Measurements from ENCODE around the gene GAREM1. TPM values are rescaled to one million over a fixed set of nuclear protein-coding genes. Genes with fewer than 3 reads are reported as not detected.

GAREM1 gene
- total and polyA plus RNA-seq, 2 of the 8 experiments (the other 6 are each of a cell fraction or from before 2014, with no cell fraction given) = 3.6 to 9.2 TPM

- Histone ChIP-seq H2BK5ac (ENCODE audit: low read depth, low read length) (no peak overlapping the region), H2BK12ac (ENCODE audit: low read depth, low read length) (no peak overlapping the region)
- FAIRE-seq = no peak
Observed at GRCh38 chr18:32249147-32249929, 221.3 kb downstream of the GAREM1 start.

More at GRCh38 chr18:32249147-32249929, 221.3 kb downstream of the GAREM1 start:
- Histone ChIP-seq H3K4me3 (ENCODE audit: extremely low read depth in 1 of 4, insufficient read depth in 2 of 4, low read depth in 3 of 4, low read length in 4 of 4) (no peak overlapping the region), H3K9ac (replicated peaks in 1 of 4; ENCODE audit: extremely low read depth in 1 of 4, low read depth in 3 of 4, low read length in 3 of 4) (no peak overlapping the region), H3K4me2 (ENCODE audit: insufficient read depth in 1 of 2, low read depth in 2 of 2, low read length in 2 of 2) (no peak overlapping the region), H2BK20ac (ENCODE audit: low read length) (no peak overlapping the region), H4K5ac (ENCODE audit: insufficient read length, low read depth, low read length) (no peak overlapping the region), H3K18ac (ENCODE audit: extremely low read depth, low read length) (no peak overlapping the region), H2AFZ (ENCODE audit: low read length) (no peak overlapping the region), H2AK5ac (ENCODE audit: low read depth, low read length) (no peak overlapping the region), H3K27ac (ENCODE audit: low read depth, low read length) (no peak overlapping the region), H3K36me3 (ENCODE audit: control insufficient read depth in 2 of 4, insufficient read depth in 4 of 4, low read length in 3 of 4) (no peaks in the 10 kb centered on the region; a peak in 1 of 8 replicates), H2BK15ac (ENCODE audit: low read length) (no peak overlapping the region), H3K79me2 (ENCODE audit: control insufficient read depth in 1 of 2, insufficient read depth in 2 of 2, low read length in 2 of 2) (no peaks in the 10 kb centered on the region), H3K23me2 (ENCODE audit: low read depth, low read length) (no peaks in the 10 kb centered on the region), H2BK120ac (replicated peaks; ENCODE audit: low read depth, low read length) (no peak overlapping the region), H4K91ac (replicated peaks; ENCODE audit: insufficient read length, low read length) (no peak overlapping the region), H3K14ac (ENCODE audit: insufficient read length) (no peak overlapping the region), H3K23ac (ENCODE audit: insufficient read length) (no peak overlapping the region), H3K79me1 (ENCODE audit: low read depth, low read length) (no peaks in the 10 kb centered on the region), H3K4me1 (replicated peaks in 1 of 4; ENCODE audit: control insufficient read depth in 3 of 4, insufficient read depth in 4 of 4, low read length in 3 of 4) (peaks cover 0 to 7% (median 0%) of the 10 kb centered on the region in 4 experiments; a peak in 2 of 7 replicates), H3K56ac (replicated peaks; ENCODE audit: insufficient read length, low read depth, low read length) (no peak overlapping the region), H3K4ac (replicated peaks; ENCODE audit: insufficient read length, low read depth, low read length) (no peak overlapping the region), H3K9me3 (ENCODE audit: insufficient read depth in 2 of 2, low read depth in 1 of 2, low read length in 1 of 2) (no peaks in the 10 kb centered on the region), H4K20me1 (replicated peaks in 1 of 2; ENCODE audit: control insufficient read depth in 1 of 2, insufficient read depth in 2 of 2, low read length in 2 of 2) (no peaks in the 10 kb centered on the region), H4K8ac (ENCODE audit: extremely low read depth, insufficient read depth, low read length) (no peak overlapping the region), H3K27me3 (replicated peaks in 1 of 4; ENCODE audit: control insufficient read depth in 3 of 4, extremely low read depth in 1 of 4, insufficient read depth in 3 of 4, low read length in 3 of 4) (no peaks in the 10 kb centered on the region)
- 91 to 100% methylated on average over 1 to 8 of the region's 8 CpGs for WGBS, 2 experiments (ENCODE audit: extremely low coverage in 1 of 2, insufficient coverage in 1 of 2, insufficient read length in 1 of 2, insufficient replicate concordance in 2 of 2, low coverage in 1 of 2, low lambda C conversion rate in 2 of 2, missing lambda C conversion rate in 1 of 2)
- ChIA-PET CTCF (ENCODE audit: partially characterized antibody) (interaction anchor here (1.1 to 2.7 kb wide), 6 partner anchors 11 to 300 kb away, joined by 3 to 13 read pairs (median 4); no protein-coding TSS in a partner anchor), POLR2A (ENCODE audit: partially characterized antibody) (no interaction called here)
- DNase-seq (ENCODE audit: low read depth in 1 of 2, low spot score in 2 of 2) = no peak

Data from H1 (cell line).